Measurements from ENCODE around the gene NEDD1. TPM values are rescaled to one million over a fixed set of nuclear protein-coding genes. Genes with fewer than 3 reads are reported as not detected.

Gene NEDD1
- total and polyA plus RNA-seq, 10 of the 15 experiments (the other 5 are each of a cell fraction or from before 2014, with no cell fraction given): 15.9 to 52.6 (median 28.7) TPM

DNA sequence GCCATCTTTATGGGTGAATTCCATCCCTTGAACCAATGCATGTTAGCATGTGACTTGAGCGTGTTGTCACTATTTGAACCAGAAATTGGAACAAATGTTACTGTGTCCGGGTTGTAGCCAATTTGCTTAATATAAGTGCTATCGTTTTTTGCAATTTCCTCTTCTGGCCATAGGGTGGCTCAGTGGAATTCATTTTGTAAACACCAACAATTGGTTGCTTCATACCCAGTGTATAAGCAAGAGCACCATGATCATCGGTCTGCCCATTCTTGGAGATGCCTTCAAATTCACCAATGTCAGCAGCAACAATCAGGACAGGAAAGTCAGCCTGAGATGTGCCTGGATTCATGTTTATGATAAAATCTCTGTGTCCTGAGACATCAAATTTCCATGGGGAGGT lies 5.0 kb upstream of the NEDD1 start:
- ChIA-PET RAD21 (ENCODE audit: unreplicated experiment) (no interaction called here), SMC1A (ENCODE audit: uncharacterized antibody, unreplicated experiment) (no interaction called here), CTCF (interaction anchor here (2.1 kb wide), 1 partner anchor 86 kb away, joined by 4 read pairs; no protein-coding TSS in a partner anchor), POLR2A (no interaction called here)
- TF ChIP-seq RAD21 (IDR thresholded peaks at IDR 0.05; ENCODE audit: insufficient read depth, low read depth, low read length) (peak; percentile 26; the same call in 1 of the 2 replicates), RELA (IDR thresholded peaks at IDR 0.05; ENCODE audit: borderline replicate concordance, partially characterized antibody) (no peak), LARP7 (IDR thresholded peaks at IDR 0.05) (no peak), ZZZ3 (IDR thresholded peaks at IDR 0.05; ENCODE audit: control insufficient read depth, insufficient read length, low read depth) (no peak), TCF3 (IDR thresholded peaks at IDR 0.05; ENCODE audit: borderline replicate concordance, insufficient read depth, low read depth, low read length) (no peak), YBX1 (IDR thresholded peaks at IDR 0.05) (no peak), NFYA (IDR thresholded peaks at IDR 0.05; ENCODE audit: borderline replicate concordance, low read depth, low read length) (no peak), RBBP5 (conservative IDR thresholded peaks at IDR 0.05) (no peak), ATF2 (IDR thresholded peaks at IDR 0.05; ENCODE audit: low read length) (no peak), MXI1 (IDR thresholded peaks at IDR 0.05; ENCODE audit: low read depth, low read length) (no peak)
- TF ChIP-seq, protein P1, sequence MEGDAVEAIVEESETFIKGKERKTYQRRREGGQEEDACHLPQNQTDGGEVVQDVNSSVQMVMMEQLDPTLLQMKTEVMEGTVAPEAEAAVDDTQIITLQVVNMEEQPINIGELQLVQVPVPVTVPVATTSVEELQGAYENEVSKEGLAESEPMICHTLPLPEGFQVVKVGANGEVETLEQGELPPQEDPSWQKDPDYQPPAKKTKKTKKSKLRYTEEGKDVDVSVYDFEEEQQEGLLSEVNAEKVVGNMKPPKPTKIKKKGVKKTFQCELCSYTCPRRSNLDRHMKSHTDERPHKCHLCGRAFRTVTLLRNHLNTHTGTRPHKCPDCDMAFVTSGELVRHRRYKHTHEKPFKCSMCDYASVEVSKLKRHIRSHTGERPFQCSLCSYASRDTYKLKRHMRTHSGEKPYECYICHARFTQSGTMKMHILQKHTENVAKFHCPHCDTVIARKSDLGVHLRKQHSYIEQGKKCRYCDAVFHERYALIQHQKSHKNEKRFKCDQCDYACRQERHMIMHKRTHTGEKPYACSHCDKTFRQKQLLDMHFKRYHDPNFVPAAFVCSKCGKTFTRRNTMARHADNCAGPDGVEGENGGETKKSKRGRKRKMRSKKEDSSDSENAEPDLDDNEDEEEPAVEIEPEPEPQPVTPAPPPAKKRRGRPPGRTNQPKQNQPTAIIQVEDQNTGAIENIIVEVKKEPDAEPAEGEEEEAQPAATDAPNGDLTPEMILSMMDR (IDR thresholded peaks at IDR 0.05 in 2 of 3, conservative IDR thresholded peaks at IDR 0.05 in 1 of 3; ENCODE audit: control insufficient read depth in 2 of 3, extremely low read depth in 1 of 3, insufficient read depth in 1 of 3, low read depth in 3 of 3, low read length in 3 of 3): peak in 2 of 3 experiments; percentile 17 to 34; a peak in 3 of 6 replicates
- Histone ChIP-seq H2AFZ (ENCODE audit: control insufficient read depth, low read depth, low read length) (no peak overlapping the region), H3K4me1 (ENCODE audit: control insufficient read depth, insufficient read depth, low read length) (peaks cover 4% of the 10 kb centered on the region; the same call in 1 of the 2 replicates), H3K27ac (ENCODE audit: control insufficient read depth, insufficient read depth) (no peak overlapping the region), H3K4me3 (no peak overlapping the region), H3K36me3 (ENCODE audit: control insufficient read depth in 2 of 2, insufficient read depth in 2 of 2, low read length in 1 of 2) (no peaks in the 10 kb centered on the region), H3K79me2 (ENCODE audit: control insufficient read depth, insufficient read depth, low read length) (peaks cover 3% of the 10 kb centered on the region; the same call in 1 of the 2 replicates), H3K27me3 (replicated peaks in 1 of 2; ENCODE audit: control insufficient read depth in 2 of 2, insufficient read depth in 2 of 2, low read length in 1 of 2) (no peaks in the 10 kb centered on the region), H3K4me2 (ENCODE audit: control insufficient read depth, insufficient read depth) (no peak overlapping the region), H3K9me3 (replicated peaks; ENCODE audit: control insufficient read depth, insufficient read depth, low read length) (no peaks in the 10 kb centered on the region), H3K9ac (ENCODE audit: control insufficient read depth, insufficient read depth, low read length) (no peak overlapping the region), H4K20me1 (ENCODE audit: control insufficient read depth, insufficient read depth) (no peaks in the 10 kb centered on the region)
- FAIRE-seq (no peak), ATAC-seq (peak; percentile 60), DNase-seq (ENCODE audit: low read depth, low spot score) (no peak)
- BruUV-seq (replicated peaks): no TSS peak
- WGBS (ENCODE audit: insufficient coverage, insufficient replicate concordance, low lambda C conversion rate, missing lambda C conversion rate): 32% methylated on average over 4 of the region's 4 CpGs
- intact Hi-C loops (cut with micrococcal nuclease; ENCODE audit: unreplicated experiment): loop anchor here (10.0 kb wide), 1 partner anchor 83 kb away; no protein-coding TSS in a partner anchor
- in situ Hi-C loops (cut with MboI): no loop called here
